GM18505 (cell line): Measurements from ENCODE around the gene TP53I3.
"Not testable (repeated sequence)": the region's sequence is repeated elsewhere in the genome, so short reads cannot be mapped to it uniquely, and the experiment has no call there.

Experiments
- ATAC-seq: cut with Tn5 transposase; IDR thresholded peaks from one replicate; pipeline ENCODE4 v1.9.1; 2021; ENCODE audit not compliant: unreplicated experiment
- POLR2A ChIP-seq: IDR thresholded peaks from 4 replicates; pipeline ENCODE4 v1.6.1; 2011; ENCODE audit warnings: borderline replicate concordance; ENCODE audit not compliant: insufficient read depth, insufficient read length; ENCODE audit errors: extremely low read depth

Gene TP53I3

GRCh38 chr2:24084386-24085199, at the start of gene TP53I3:
Gene TP53I3, minus strand, starts transcription at chr2:24084834. Its CDS starts 508 bp downstream, at chr2:24084326.
- peak; percentile 63 for TF ChIP-seq POLR2A
- ATAC-seq = peak; percentile 77

- no peak for TF ChIP-seq POLR2A
- ATAC-seq = no peak
Measured at GRCh38 chr2:24132543-24132942, 47.9 kb upstream of the TP53I3 start.

GRCh38 chr2:24125956-24126355, 41.3 kb upstream of the TP53I3 start:
- no peak for ATAC-seq
- TF ChIP-seq POLR2A = no peak

- no peak for TF ChIP-seq POLR2A
- ATAC-seq = peak; percentile 5
Measured at GRCh38 chr2:24123922-24124580, 39.4 kb upstream of the TP53I3 start.

GRCh38 chr2:24123195-24123921, 38.7 kb upstream of the TP53I3 start, which contains the start of the genes FAM228B and PFN4:
Gene FAM228B, plus strand, starts transcription at chr2:24123469. Its CDS starts 893 bp downstream, at chr2:24124362.
Gene PFN4, minus strand, starts transcription at chr2:24123334. Its CDS starts 799 bp downstream, at chr2:24122535.
- TF ChIP-seq POLR2A = peak; percentile 85
- ATAC-seq = peak; percentile 92

- ATAC-seq = no peak
- TF ChIP-seq POLR2A = no peak
Measured at GRCh38 chr2:24122366-24123194, 37.9 kb upstream of the TP53I3 start.

- no peak for TF ChIP-seq POLR2A
- no peak for ATAC-seq
Measured at GRCh38 chr2:24121469-24121868, 36.8 kb upstream of the TP53I3 start.

- ATAC-seq = no peak
- no peak for TF ChIP-seq POLR2A
Measured at GRCh38 chr2:24121066-24121465, 36.4 kb upstream of the TP53I3 start.

GRCh38 chr2:24117902-24118301, 33.3 kb upstream of the TP53I3 start:
- TF ChIP-seq POLR2A = no peak
- no peak for ATAC-seq

- no peak for TF ChIP-seq POLR2A
- no peak for ATAC-seq
Measured at GRCh38 chr2:24115057-24115456, 30.4 kb upstream of the TP53I3 start.

GRCh38 chr2:24111407-24111901, 26.8 kb upstream of the TP53I3 start:
- no peak for TF ChIP-seq POLR2A
- no peak for ATAC-seq

GRCh38 chr2:24110660-24111303, 26.1 kb upstream of the TP53I3 start:
- TF ChIP-seq POLR2A = no peak
- ATAC-seq = no peak

GRCh38 chr2:24109431-24109830, 24.8 kb upstream of the TP53I3 start:
- ATAC-seq = not testable (repeated sequence)
